HG02571 (cell line): ENCODE data around the gene OSBPL1A.

Source experiments
- ATAC-seq: cut with Tn5 transposase; IDR thresholded peaks from one replicate; pipeline ENCODE4 v1.9.1; 2021; ENCODE audit warnings: mild to moderate bottlenecking, moderate library complexity; ENCODE audit not compliant: unreplicated experiment

The OSBPL1A gene

DNA sequence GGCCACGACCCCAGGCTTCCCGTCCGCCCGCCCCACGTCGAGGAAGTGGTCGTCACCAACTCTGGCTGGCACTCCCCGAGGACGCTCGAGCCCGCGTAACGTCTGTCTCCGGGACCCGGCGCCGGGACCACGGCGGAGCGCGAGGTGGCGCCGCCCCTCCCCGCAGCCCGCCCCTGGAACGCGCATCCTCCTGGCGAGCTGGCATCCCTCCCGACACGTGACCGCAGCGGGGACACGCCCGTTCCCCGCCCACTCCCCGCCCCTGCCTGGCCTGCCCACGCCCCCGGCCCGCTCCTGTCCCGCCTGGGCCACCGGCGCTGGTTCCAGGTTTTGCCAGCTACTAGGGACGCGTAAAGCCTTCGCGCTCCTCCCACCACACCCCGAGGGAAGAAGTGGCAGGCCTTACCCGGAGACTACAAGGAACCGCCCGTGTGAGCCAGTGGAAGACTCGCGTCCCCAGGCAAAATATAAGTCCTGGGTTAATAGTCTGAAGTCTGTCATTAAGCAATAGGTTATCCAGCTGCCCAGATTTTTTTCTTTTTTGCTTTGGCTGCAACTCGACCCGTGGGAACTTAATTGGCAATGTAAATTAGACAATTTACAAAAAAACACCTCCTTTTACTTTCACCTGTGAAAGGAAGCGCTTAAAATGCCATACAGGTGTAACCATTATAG lies at the start of gene OSBPL1A:
Gene OSBPL1A (minus strand): TSS at position 131 of the 675 bp plus-strand sequence. CDS start 20,291 bp downstream, outside the sequence.
- ATAC-seq: no peak

DNA sequence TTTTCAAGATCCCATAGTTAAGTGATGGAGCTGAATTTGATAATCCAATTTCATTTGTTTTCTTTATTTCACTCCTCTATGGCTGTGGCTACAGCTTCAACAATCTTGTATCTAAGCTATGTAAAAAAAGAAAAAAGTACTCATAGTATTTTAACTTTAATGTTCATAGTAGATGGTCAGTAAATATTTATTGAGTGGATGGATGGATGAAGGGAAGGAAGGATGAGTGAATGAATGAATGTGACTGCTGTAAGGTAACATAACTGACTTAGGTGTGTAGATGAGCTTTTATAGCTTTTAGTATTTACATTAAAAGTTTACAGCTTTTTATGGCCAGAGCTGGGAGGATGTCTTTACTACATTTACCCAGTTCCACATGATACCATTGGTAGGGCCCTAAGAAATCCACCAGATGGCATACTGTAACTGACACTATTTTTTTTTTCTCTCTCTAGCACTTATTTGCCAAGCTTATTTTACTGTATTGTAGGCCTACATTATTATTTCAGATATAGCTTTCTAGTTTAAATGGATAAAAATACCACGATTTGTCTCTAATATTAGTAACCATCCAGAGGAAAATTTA lies 49.4 kb upstream of the OSBPL1A start:
- ATAC-seq: no peak

DNA sequence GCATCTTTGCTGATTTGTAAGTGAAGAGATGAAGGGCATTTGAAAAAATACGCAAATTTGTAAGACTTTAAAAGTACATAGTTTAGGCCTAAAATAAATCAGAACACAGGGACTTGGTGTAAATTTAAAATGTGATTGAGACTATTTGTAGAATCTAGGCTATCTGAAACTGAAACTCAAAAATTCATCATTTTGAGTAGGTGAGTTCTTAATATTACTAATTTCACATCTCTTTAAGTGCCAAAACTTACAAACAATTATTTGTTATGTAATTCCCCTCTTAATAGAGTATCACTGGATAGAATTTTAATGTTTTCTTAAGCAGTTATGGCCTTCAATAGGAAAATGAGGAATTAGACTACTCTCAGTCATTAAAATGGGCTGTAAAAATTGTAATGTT lies 48.8 kb upstream of the OSBPL1A start:
- ATAC-seq: peak; percentile 63

DNA sequence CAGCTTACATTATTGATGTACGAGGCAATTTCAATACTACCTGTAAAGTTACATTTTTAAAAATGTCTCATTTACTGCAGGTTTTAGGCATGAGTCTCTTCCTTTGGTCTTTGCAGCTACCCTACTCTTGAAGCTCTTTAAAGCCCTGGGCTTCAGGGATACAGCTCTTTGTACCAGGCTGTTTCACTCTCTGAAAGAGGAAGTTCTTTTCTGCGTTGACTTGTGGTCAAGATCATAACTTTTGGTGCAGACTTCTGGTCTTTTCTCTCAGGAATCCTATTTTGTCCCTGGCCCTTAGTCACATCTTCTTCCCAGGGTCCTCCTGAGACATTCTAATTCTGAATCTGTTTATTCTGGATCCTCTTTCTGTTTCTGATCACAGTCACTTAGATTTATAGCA lies 46.2 kb upstream of the OSBPL1A start:
- ATAC-seq: peak; percentile 70

DNA sequence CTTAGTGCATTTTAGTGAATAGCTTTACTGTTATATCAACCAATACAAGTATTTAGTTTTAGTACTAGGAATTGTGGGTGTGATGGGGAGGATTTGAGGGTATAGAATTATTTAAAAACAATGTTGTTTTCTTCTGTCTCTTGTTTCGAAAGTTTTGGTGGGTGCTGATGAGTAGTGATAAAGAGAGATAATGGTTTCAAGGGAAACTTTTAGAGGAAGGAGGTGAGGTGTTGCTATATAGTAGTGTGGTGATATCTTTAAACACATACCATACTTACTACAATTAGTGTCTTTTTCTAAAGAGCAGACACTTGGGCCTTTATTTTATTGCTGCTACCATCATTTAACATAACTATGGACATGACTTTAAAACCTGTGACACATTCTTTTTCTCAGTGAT lies 39.3 kb upstream of the OSBPL1A start:
- ATAC-seq: no peak

DNA sequence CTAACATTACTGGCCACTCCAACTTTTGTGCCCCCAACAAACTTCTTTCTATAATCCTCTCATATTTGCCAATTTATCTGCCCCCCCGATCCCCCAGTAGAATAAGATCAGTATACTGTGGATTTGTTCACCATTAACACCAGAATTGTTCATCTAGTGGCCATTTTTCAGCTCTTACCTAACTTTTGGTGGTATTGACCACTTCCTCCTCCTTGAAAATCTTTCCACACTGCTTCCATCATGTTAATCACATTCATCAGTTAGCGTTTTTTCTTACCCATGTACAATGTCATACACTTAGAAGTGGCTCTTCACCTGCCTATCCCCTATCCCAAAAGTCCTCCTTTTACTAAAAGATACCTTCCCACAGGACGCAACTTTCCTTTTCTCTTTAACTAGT lies 35.0 kb upstream of the OSBPL1A start:
- no peak for ATAC-seq

DNA sequence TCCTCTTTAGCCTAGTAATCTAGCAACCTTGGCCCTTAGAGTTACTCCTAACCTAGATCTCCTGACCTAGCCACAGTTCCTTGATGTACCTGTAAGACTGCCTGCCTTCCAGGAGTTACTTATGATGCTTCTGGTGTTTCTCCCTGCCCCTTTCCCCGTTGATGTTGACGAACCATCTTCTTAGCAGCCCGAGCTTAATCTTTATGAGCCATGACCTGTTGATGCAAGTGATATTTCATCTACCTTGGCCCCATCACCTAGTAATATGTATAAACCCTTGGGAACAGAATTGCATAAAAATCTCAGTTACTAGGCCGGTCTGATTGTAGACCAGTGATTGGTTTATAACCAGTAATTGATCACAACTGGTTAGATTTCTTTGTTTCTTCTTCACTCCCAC lies 31.6 kb upstream of the OSBPL1A start:
- ATAC-seq: no peak

DNA sequence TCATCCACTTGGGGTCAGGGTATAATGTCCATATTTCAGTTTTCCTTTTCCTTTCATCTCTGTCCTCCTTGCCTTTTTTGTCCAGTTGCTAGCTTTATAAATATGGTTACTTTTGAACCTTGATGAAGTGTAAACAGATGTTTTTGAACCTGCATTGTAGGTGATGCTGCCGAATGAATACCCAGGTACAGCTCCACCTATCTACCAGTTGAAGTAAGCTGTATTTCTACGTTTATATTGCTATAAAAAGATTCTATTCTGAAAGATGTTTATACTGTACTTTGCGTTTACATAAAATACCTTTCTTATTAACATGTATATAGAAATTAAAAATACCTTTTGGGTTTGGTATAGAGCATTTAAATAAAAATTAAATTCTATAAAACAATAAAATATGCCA lies 31.1 kb upstream of the OSBPL1A start:
- no peak for ATAC-seq

DNA sequence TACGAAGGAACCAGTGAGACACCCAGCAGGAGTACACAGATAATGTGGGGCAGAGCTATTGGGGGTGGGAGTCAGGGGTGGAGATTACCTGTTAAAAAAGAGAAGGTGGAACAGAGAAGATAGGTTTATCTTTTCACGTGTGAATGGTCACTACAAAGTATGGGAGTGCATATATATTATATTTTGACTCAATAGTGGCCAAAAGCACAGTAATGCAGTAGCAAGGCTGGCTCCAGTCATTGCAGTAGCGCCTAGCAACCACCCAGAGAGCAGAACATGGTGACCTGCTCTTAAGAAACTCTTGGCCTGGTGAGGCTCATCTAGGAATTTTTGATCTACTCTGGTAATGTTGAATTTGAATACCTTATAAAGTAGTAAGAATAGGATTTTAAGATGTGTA lies 29.9 kb upstream of the OSBPL1A start:
- no peak for ATAC-seq

DNA sequence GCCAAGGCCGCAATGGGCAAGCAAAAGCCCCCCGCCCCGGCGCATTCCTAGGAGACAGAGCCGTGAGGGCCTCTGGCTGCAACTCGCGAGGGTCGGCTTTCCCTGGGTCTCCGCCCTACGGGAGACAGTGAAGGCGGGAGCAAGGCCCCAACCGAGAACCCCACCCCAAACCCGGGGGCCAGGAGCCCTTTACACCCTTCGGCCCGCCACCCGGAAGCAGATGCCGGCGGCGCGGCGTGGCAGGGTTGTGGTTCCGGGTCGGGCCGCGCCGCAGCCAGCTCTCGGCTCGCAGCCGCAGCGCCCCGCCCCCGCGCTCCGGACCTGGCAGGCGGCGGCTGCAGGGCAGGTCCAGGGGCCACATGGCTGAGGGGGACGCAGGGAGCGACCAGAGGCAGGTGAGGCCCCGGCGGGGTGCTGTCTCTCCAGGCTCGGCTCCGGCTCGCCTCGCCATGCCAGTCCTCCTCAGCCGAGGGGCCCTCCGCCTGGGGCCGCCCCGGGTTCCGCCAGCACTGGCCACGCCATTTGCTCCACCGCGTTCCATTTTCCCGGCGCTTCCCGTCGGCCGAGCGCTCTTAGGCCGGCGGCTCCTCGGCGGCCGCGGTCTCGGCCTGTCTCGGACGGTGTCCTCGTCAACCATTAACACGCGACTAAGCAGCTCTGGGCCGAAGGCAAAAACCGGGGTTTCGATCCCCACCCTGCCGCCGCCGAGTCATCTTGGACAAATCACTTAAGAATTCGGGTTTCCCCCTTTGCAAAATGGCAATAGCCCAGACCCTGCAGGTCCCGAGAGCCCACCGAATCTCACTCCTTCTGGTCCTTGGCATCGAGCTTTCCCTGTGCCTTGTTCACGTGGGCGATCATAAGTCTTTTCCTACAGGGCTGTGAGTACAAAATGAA lies 29.0 kb upstream of the OSBPL1A start, which contains the start of gene IMPACT:
Gene IMPACT (plus strand): TSS at position 273 of the 897 bp plus-strand sequence. CDS start 87 bp downstream, at position 360.
- ATAC-seq: peak; percentile 84

DNA sequence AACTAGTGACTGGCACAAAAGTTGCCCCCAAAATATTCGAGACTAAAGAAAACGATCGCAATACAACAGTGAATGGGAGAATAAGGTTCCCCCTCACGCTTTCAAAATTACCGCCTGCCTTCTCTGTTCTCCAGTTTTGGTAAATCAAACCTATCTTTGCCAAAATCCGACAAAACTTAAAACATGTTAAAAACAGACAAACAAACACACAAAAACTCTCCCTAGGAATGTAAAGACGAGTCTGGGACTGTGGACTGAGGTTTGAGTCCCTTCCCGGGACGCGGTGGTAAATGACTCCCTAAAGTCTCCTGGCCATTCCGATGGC lies 28.4 kb upstream of the OSBPL1A start:
- no peak for ATAC-seq

DNA sequence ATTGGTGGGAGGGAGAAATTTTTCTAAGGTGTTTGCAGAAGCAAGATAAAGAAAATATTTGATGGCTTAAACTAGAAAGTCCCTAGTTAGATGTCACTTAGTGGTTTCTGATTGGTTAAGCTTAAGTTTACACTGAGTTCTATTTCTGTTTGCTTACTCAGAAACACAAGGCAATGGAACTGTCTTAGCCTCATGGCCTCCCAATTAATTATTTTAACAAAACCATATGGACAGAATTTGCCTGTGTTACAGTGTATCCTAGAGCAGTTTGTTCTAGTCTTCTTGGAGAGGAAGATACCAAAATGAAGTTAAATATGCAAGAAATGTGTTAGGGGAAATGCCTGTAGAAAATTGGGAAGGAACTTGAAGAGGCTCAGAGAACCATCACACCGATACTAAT lies 24.2 kb upstream of the OSBPL1A start:
- ATAC-seq: no peak

DNA sequence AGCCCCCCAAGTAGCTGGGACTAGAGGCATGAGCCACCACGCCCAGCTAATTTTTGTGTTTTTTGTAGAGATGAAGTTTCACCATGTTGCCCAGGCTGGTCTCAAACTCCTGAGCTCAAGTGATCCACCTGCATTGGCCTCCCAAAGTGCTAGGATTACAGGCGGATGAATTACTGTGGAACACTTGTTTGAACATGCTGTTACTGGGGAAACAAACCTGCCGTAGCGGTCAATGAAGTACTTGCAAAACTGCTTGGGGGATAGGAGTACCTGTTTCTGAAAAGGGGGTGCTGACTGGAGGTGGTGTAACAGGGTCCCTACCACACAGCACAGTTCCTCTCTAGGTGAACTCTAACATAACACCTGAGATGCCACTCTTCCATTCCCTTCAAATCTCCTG lies 22.9 kb upstream of the OSBPL1A start:
- ATAC-seq: no peak

DNA sequence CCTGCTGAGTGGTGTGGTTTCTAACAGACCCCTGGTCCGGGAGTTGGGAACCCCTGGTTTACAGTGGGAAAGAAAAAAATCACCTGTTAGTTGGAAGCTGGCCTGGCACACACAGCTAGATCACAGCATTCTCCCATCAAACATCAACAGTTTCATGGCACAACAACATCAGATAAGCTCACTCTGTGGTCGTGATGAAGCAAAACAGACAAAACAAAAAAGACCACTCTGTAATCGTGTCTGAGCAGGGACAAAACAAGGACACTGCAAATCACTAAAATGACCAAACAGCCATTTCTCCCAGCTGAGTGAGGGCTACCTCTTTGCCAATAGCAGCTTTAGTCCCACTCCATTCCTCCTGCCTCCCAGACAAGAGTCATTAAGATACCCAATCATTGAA lies 19.9 kb upstream of the OSBPL1A start:
- no peak for ATAC-seq

DNA sequence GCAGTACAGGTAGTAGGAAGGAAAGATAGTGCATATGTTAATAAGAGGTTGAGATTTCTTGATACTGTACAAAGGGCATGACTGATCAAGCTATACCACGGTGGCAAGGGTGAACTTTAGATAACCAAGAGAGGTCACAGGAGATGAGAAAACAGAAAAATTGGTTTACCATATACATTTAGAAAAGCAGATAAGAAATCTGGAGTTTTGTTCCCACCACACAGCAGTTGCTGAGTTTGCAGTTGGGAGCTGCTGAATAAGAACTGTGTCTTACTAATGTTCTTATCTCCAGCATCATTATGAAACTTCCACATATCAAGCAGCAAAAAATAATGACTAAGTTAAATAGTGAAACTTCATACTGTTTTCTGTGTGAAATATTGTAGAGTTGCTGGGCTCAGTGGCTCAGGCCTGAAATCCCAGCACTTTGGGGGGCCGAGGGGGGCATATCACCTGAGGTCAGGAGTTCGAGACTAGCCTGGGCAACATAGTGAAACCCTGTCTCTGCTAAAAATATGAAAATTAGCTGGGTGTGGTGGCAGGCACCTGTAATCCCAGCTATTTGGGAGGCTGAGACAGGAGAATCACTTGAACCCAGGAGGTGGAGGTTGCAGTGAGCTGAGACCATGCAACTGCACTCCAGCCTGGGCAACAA lies 16.9 kb upstream of the OSBPL1A start:
- ATAC-seq: no peak

DNA sequence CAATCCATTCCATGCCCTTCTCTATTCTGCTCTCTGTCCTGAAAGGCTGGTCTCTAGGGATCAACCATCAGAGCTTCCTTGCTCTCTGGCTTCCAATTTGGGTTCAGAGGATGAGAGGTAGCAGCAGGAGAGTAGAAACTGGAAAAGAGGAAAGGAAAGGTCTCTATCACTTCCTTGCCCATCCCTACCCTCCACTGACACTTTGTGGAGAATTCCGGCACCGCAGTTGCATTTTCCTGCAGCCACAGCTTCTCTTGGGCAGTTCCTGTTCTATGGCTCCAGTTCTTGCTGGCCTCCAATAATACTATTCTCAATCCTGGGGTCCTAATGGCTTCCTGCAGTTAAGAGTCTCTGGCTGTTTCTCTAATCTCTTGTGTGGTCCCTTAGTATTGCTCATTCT lies 15.5 kb upstream of the OSBPL1A start:
- ATAC-seq: no peak

DNA sequence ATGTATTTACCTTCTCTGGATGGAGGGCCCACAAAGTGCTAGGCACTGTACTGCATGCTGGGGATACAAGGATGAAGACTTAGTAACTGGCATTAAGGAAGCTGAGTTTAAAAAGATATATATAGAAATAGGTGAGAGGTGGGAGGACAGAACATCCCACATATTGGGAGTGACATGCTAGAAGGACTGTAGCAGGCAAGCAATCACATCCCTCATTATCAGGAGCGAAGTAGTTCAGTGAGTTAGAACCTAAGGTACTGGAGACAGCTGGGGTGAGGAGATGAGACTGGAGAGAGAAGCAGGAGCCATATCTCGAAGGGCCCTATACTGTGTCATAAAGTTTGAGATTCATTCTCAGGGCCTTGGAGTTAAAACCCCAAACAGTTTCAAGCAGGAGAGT lies 10.9 kb upstream of the OSBPL1A start:
- ATAC-seq: no peak

DNA sequence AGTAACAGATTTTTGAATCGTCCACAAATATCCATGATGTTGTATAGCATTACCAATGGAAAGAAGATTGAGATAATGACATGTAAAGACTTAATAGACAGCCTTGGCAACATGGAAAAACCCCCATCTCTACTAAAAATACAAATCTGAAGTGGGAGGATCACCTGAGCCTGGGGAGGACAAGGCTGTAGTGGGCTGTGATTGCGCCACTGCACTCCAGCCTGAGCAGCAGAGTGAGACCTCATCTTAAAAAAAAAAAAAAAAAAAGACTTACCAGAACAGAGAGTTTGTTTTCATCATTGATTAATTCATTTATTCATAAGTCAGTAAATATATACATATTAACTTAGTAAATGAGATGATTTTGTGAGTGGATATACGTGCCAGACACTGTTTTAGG lies 7.0 kb upstream of the OSBPL1A start:
- ATAC-seq: no peak

DNA sequence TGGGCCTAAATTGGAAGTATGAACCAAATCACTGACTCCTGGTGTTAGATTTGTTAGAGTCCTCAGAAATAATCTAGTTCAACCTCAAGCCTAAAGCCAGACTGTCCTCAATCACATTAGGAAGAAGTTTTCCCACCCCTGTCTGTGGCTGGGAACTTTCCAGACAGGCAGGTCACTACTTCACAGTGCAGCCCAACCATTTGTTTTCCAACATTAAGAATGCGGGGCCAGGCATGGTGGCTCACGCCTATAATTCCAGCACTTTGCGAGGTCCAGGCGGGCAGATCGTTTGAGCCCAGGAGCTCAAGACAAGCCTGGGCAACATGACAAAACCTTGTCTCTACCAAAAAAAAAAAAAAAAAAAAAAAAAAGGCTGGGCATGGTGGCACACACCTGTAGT lies 5.5 kb upstream of the OSBPL1A start:
- no peak for ATAC-seq

DNA sequence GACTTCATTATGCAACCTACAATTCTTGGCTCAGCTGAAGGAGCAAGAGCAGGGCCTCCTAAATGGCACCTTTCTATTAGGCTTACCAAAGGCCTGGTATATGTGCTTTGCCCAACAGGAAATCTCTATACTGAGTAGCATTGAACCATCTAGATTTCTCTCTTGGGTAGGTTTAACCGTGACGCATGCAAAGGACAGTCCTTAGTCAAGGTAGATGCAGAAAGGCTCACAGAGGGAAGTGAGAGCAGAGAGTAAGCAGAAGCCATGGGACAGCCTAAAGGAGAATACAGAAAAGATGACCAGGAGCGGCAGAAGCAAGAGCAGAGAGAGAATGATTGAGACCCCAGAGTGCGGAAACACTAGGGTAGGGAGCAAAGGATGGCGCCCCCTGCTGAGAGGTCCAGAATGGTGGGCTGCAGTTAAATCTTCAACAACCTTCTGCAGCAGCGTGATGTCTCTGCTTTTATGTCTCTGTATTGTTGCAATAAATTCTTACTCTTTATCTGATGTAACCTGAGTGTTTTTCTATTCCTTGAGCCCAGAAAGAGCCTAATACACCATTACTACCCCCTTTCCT lies 4.7 kb upstream of the OSBPL1A start:
- no peak for ATAC-seq

DNA sequence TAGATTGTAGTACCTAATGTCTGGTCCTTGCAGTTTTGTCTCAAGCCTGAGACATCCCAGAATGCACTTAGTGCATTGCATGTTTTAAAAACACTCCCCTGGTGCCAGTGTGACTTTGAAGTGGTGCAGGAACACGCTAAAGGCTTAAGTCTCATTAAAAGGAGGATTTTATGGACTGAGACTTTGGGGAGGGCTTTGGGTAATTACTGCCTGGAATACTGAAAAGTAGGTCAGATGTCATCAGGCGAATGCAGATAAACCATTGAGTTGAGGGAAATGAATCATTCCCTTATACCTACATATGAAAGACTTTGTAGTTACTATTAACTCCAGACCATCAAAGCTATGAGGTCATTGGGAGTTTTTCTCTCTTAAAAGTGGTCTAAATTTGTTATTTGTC lies 3.0 kb upstream of the OSBPL1A start:
- ATAC-seq: no peak
